Naive thymus-derived CD4-positive, alpha-beta T cell (primary cell): ENCODE measurements around the gene OR3A2. TPM values are rescaled to one million over a fixed set of nuclear protein-coding genes. Genes with fewer than 3 reads are reported as not detected.
A peak's percentile ranks its signal among the peaks of the same experiment; 100 is the strongest.
"Not testable (repeated sequence)": the region's sequence is repeated elsewhere in the genome, so short reads cannot be mapped to it uniquely, and the experiment has no call there.

ENCODE experiments used
- ATAC-seq: fragments of 150-1000 bp; cut with Tn5 transposase; 2 replicates; pipeline ENCODE4 v1.10.0; 2021; ENCODE audit warnings: mild to moderate bottlenecking, moderate library complexity
- CTCF ChIA-PET: fragments of 350-600 bp; sonication (Branson Sonifier 250); formaldehyde crosslinking; loops from one replicate; lab custom pipeline; 2021; ENCODE audit warnings: antibody characterized with exemption; lab: Charles Lee
- POLR2A ChIA-PET: fragments of 350-600 bp; sonication (Branson Sonifier 250); formaldehyde crosslinking; loops from one replicate; lab custom pipeline; 2021; ENCODE audit warnings: antibody characterized with exemption, inconsistent platforms; lab: Charles Lee
- DNase-seq, 9 donors: peaks; one replicate each; pipeline versions ENCODE4 v3.0.0 to v3.0.0-alpha.2; 2020 to 2022; ENCODE audit warnings: mixed read lengths in 1 of 9
- H3K27ac ChIP-seq: one replicate; pipeline ENCODE4 v1.7.0; 2013; ENCODE audit warnings: mild to moderate bottlenecking, low read depth, low read length, moderate library complexity
- H3K27me3 ChIP-seq, 2 donors: one replicate each; pipeline ENCODE4 v1.7.0; 2013; ENCODE audit warnings: low read length in 2 of 2, mild to moderate bottlenecking in 2 of 2, moderate library complexity in 2 of 2; ENCODE audit not compliant: control insufficient read depth in 2 of 2, insufficient read depth in 2 of 2
- H3K36me3 ChIP-seq, 3 experiments: 1 replicate in 2 of 3; 2 replicates in 1 of 3; pipeline ENCODE4 v1.7.0; 2013; ENCODE audit warnings: low read length in 3 of 3, mild to moderate bottlenecking in 3 of 3, moderate library complexity in 1 of 3; ENCODE audit not compliant: insufficient read depth in 3 of 3, control insufficient read depth in 2 of 3
- H3K4me1 ChIP-seq, 2 donors: one replicate each; pipeline ENCODE4 v1.7.0; 2013; ENCODE audit warnings: low read length in 2 of 2, mild to moderate bottlenecking in 2 of 2, moderate library complexity in 1 of 2; ENCODE audit not compliant: control insufficient read depth in 2 of 2, insufficient read depth in 2 of 2
- H3K4me3 ChIP-seq: 2 replicates; pipeline ENCODE4 v1.7.0; 2013; ENCODE audit warnings: mild to moderate bottlenecking, low read length
- H3K9me3 ChIP-seq, 3 experiments: 1 replicate in 2 of 3; 2 replicates in 1 of 3; pipeline ENCODE4 v1.7.0; 2013; ENCODE audit warnings: low read length in 3 of 3; ENCODE audit not compliant: control insufficient read depth in 2 of 3
- H3K27ac Mint-ChIP-seq, 9 donors: one replicate each; pipeline ENCODE4 v1.8.0; 2020 to 2022; ENCODE audit warnings: mixed read lengths in 9 of 9, mild to moderate bottlenecking in 8 of 9, moderate library complexity in 5 of 9, inconsistent platforms in 2 of 9
- H3K27me3 Mint-ChIP-seq, 5 donors: one replicate each; pipeline ENCODE4 v1.8.0; 2021 to 2022; ENCODE audit warnings: mixed read lengths in 5 of 5, mild to moderate bottlenecking in 1 of 5
- H3K36me3 Mint-ChIP-seq, 5 donors: one replicate each; pipeline ENCODE4 v1.8.0; 2020 to 2022; ENCODE audit warnings: mixed read lengths in 5 of 5, mild to moderate bottlenecking in 3 of 5, inconsistent platforms in 1 of 5
- H3K4me1 Mint-ChIP-seq, 7 donors: one replicate each; pipeline ENCODE4 v1.8.0; 2020 to 2022; ENCODE audit warnings: mixed read lengths in 7 of 7, mild to moderate bottlenecking in 3 of 7, inconsistent platforms in 1 of 7
- H3K4me3 Mint-ChIP-seq, 10 donors: one replicate each; pipeline ENCODE4 v1.8.0; 2020 to 2022; ENCODE audit warnings: mild to moderate bottlenecking in 10 of 10, mixed read lengths in 10 of 10, moderate library complexity in 6 of 10, inconsistent platforms in 2 of 10
- H3K9me3 Mint-ChIP-seq, 11 donors: one replicate each; pipeline ENCODE4 v1.8.0; 2020 to 2022; ENCODE audit warnings: mixed read lengths in 11 of 11, mild to moderate bottlenecking in 4 of 11, inconsistent platforms in 1 of 11, moderate library complexity in 1 of 11
- intact Hi-C, 2 donors: fragments of 100-400 bp; cut with micrococcal nuclease; formaldehyde crosslinking; loops; one replicate each; pipeline ENCODE4 v1.15.1; 2023
- polyA plus RNA-seq, 2 donors: library from polyadenylated mRNA; unstranded; fragments of 300-500 nt; fragmentation: Illumina TruSeq; gene quantifications; one replicate each; pipeline ENCODE4 v1.2.3, GENCODE V29; 2021
- total RNA-seq, 6 experiments: library from RNA in 5 of 6; stranded (reverse) in 5 of 6; gene quantifications; 1 replicate in 5 of 6; 2 replicates in 1 of 6; pipeline ENCODE4 v1.2.3 and lab custom pipeline; 2021 to 2026

Gene OR3A2
- total RNA-seq (1 to 10 TPM in 3 of 5 experiments, under 1 TPM in 2; 0.53 to 2.1 (median 1.2) TPM), polyA plus RNA-seq (under 1 TPM; 0.94 to 0.96 TPM), total RNA-seq (lab: John Stamatoyannopoulos, UW) (3.4 reads per million, percentile 18 among the genes with 10 or more reads in this experiment)

- ATAC-seq (peak; percentile 73), DNase-seq (peak in 5 of 9 donors; percentile 2 to 39 (median 18))
- Mint-ChIP-seq H3K4me3 (peak within 1 kb of the TSS in 9 of 10 donors; percentile 33 to 85 (median 75)), H3K9me3 (peaks cover 0 to 10% (median 5%) of the 10 kb centered on the region in 11 donors), H3K4me1 (peaks cover 0 to 9% (median 4%) of the 10 kb centered on the region in 7 donors), H3K27me3 (peaks cover 7 to 56% (median 50%) of the 10 kb centered on the region in 5 donors), H3K27ac (peak within 1 kb of the TSS in 4 of 9 donors; percentile 33 to 89 (median 58)), H3K36me3 (peaks cover 0 to 6% (median 3%) of the 10 kb centered on the region in 5 donors)
- Histone ChIP-seq H3K4me1 (no peaks in the 10 kb centered on the region), H3K27ac (peak within 1 kb of the TSS; percentile 43), H3K9me3 (no peaks in the 10 kb centered on the region), H3K36me3 (no peaks in the 10 kb centered on the region), H3K27me3 (no peaks in the 10 kb centered on the region), H3K4me3 (no peak within 1 kb of the TSS)
- ChIA-PET POLR2A (no interaction called here), CTCF (no interaction called here)
- intact Hi-C loops = no loop called here
These were observed at the start of gene OR3A2 for GRCh38 chr17:3385869-3386816. Gene OR3A2 (minus strand): TSS chr17:3386308.

GRCh38 chr17:3433741-3434140 is 47.6 kb upstream of the OR3A2 start, which contains the start of gene OR1E2:
Gene OR1E2 (minus strand): TSS chr17:3433841. CDS start chr17:3433841, 0 bp downstream.
- H3K27ac Mint-ChIP-seq = no peak within 1 kb of the TSS
- intact Hi-C loops = no loop called here
- ChIA-PET CTCF (no interaction called here), POLR2A (interaction anchor here (0.6 kb wide), 1 partner anchor 112 kb away, joined by 4 read pairs; no protein-coding TSS in a partner anchor)
- no peaks in the 10 kb centered on the region for H3K36me3 ChIP-seq
- no peak within 1 kb of the TSS for H3K27ac ChIP-seq
- no peak within 1 kb of the TSS for H3K4me3 Mint-ChIP-seq
- no peaks in the 10 kb centered on the region for H3K27me3 ChIP-seq
- DNase-seq = no peak
- no peaks in the 10 kb centered on the region for H3K4me1 ChIP-seq
- ATAC-seq = no peak
- H3K4me3 ChIP-seq = no peak within 1 kb of the TSS
- H3K36me3 Mint-ChIP-seq = no peaks in the 10 kb centered on the region
- H3K27me3 Mint-ChIP-seq = peaks cover 2 to 42% (median 28%) of the 10 kb centered on the region in 5 donors
- H3K9me3 Mint-ChIP-seq = peaks cover 1 to 15% (median 3%) of the 10 kb centered on the region in 11 donors
- H3K9me3 ChIP-seq = no peaks in the 10 kb centered on the region
- no peaks in the 10 kb centered on the region for H3K4me1 Mint-ChIP-seq

DNA sequence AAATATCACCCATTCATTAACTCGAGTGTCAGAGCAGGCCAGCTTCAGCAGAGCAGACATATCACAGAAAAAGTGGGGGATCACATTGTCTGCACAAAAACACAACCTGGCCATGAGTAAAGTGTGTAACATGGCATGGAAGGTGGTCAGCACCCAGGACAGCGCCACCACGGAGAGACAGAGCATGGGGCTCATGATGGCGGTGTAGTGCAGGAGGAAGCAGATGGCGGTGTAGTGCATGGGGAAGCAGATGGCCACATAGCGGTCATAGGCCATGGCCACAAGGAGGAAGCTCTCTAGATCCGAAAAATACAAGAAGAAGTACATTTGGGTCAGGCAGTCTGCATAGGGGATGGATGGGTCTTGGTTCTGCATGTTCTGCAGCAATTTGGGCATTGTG is 47.1 kb upstream of the OR3A2 start:
- intact Hi-C loops, CTCF ChIA-PET, H3K27me3 ChIP-seq, H3K36me3 ChIP-seq, H3K4me3 ChIP-seq, H3K36me3 Mint-ChIP-seq, H3K9me3 ChIP-seq, H3K4me3 Mint-ChIP-seq, DNase-seq, H3K4me1 Mint-ChIP-seq, H3K4me1 ChIP-seq, H3K27ac ChIP-seq, H3K27ac Mint-ChIP-seq: not testable (repeated sequence)
- H3K27me3 Mint-ChIP-seq = peaks cover 3 to 42% (median 34%) of the 10 kb centered on the region in 5 donors
- peak; percentile 76 for ATAC-seq
- H3K9me3 Mint-ChIP-seq = peaks cover 2 to 15% (median 6%) of the 10 kb centered on the region in 11 donors
- POLR2A ChIA-PET = interaction anchor here (0.6 kb wide), 1 partner anchor 113 kb away, joined by 4 read pairs; no protein-coding TSS in a partner anchor

- Histone ChIP-seq H3K4me1 (no peaks in the 10 kb centered on the region), H3K27me3 (peaks cover 0 to 3% of the 10 kb centered on the region in 2 donors), H3K4me3 (no peak overlapping the region), H3K27ac (no peak overlapping the region), H3K9me3 (no peaks in the 10 kb centered on the region), H3K36me3 (no peaks in the 10 kb centered on the region)
- H3K9me3 Mint-ChIP-seq = peaks cover 0 to 4% (median 0%) of the 10 kb centered on the region in 11 donors
- DNase-seq = no peak
- CTCF ChIA-PET = no interaction called here
- no peak overlapping the region for H3K4me3 Mint-ChIP-seq
- H3K27me3 Mint-ChIP-seq = peaks cover 8 to 33% (median 29%) of the 10 kb centered on the region in 5 donors
- H3K4me1 Mint-ChIP-seq = no peaks in the 10 kb centered on the region
- ATAC-seq = no peak
- peaks cover 0 to 5% (median 0%) of the 10 kb centered on the region in 5 donors for H3K36me3 Mint-ChIP-seq
- no peak overlapping the region for H3K27ac Mint-ChIP-seq
- intact Hi-C loops = no loop called here
- POLR2A ChIA-PET = no interaction called here
These were observed 32.1 kb upstream of the OR3A2 start for GRCh38 chr17:3418222-3418621.

GRCh38 chr17:3415610-3416009 is 29.5 kb upstream of the OR3A2 start:
- Mint-ChIP-seq H3K36me3 (peaks cover 0 to 4% (median 0%) of the 10 kb centered on the region in 5 donors), H3K27me3 (peaks cover 11 to 26% (median 24%) of the 10 kb centered on the region in 5 donors), H3K4me3 (no peak overlapping the region), H3K9me3 (peaks cover 0 to 4% (median 0%) of the 10 kb centered on the region in 11 donors), H3K4me1 (peaks cover 0 to 2% (median 0%) of the 10 kb centered on the region in 7 donors), H3K27ac (no peak overlapping the region)
- ATAC-seq (no peak), DNase-seq (no peak)
- Histone ChIP-seq H3K9me3 (no peaks in the 10 kb centered on the region), H3K27me3 (peaks cover 0 to 3% of the 10 kb centered on the region in 2 donors), H3K4me1 (no peaks in the 10 kb centered on the region), H3K27ac (no peak overlapping the region), H3K36me3 (no peaks in the 10 kb centered on the region), H3K4me3 (no peak overlapping the region)
- intact Hi-C loops = no loop called here
- ChIA-PET POLR2A (no interaction called here), CTCF (no interaction called here)

DNA sequence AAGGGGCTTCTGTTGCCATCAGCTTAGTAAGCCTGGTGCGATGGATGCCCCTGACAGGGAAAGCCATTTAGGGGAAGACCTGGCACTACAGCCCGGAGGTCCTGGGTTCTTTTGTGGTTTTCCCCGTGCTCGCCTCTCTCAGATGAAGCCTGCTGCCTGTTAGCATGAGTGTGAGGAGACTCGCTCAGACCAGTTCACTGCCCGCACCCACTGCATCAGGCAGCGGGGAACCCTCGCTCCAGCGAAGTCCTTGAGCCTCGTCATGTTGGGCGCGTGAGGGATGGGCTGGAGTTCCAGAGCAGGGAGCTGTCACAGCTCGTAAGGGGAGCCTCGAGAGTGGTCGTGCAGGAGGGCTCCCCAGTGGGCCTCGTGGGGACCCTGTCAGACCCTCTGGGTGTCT is 26.1 kb upstream of the OR3A2 start:
- DNase-seq, POLR2A ChIA-PET, H3K4me3 Mint-ChIP-seq, H3K27ac ChIP-seq, CTCF ChIA-PET, H3K4me3 ChIP-seq, H3K27me3 ChIP-seq, H3K36me3 ChIP-seq, H3K4me1 Mint-ChIP-seq, H3K9me3 ChIP-seq, H3K27ac Mint-ChIP-seq, intact Hi-C loops, H3K4me1 ChIP-seq, ATAC-seq: not testable (repeated sequence)
- Mint-ChIP-seq H3K9me3 (peaks cover 0 to 22% (median 11%) of the 10 kb centered on the region in 11 donors), H3K36me3 (peaks cover 0 to 11% (median 5%) of the 10 kb centered on the region in 5 donors), H3K27me3 (peaks cover 5 to 47% (median 40%) of the 10 kb centered on the region in 5 donors)
